Mesendoderm (in vitro differentiated cells): ENCODE results near the gene RCN1.

Source experiments
- DNase-seq: peaks from one replicate; pipeline ENCODE4 v3.0.0; 2013
- H2AK5ac ChIP-seq: 2 replicates; pipeline ENCODE4 v1.6.1; 2013; ENCODE audit warnings: low read length, inconsistent platforms
- H2BK120ac ChIP-seq: 2 replicates; pipeline ENCODE4 v1.6.1; 2013; ENCODE audit warnings: low read depth, mild to moderate bottlenecking, low read length, moderate library complexity, mixed read lengths
- H2BK15ac ChIP-seq: replicated peaks from 2 replicates; pipeline ENCODE4 v1.6.1; 2013; ENCODE audit warnings: low read depth, mild to moderate bottlenecking, moderate library complexity
- H2BK5ac ChIP-seq: 2 replicates; pipeline ENCODE4 v1.6.1; 2013; ENCODE audit warnings: low read length, inconsistent platforms
- H3K18ac ChIP-seq: 2 replicates; pipeline ENCODE4 v1.6.1; 2013; ENCODE audit warnings: mild to moderate bottlenecking, low read length, mixed read lengths
- H3K23ac ChIP-seq: one replicate; pipeline ENCODE4 v1.6.1; 2013; ENCODE audit warnings: low read length
- H3K27ac ChIP-seq: 2 replicates; pipeline ENCODE4 v1.5.1; 2013; ENCODE audit warnings: low read depth, mild to moderate bottlenecking, inconsistent platforms, low read length, moderate library complexity
- H3K27me3 ChIP-seq: 2 replicates; pipeline ENCODE4 v1.6.1; 2013; ENCODE audit warnings: low read length, control low read depth, mild to moderate bottlenecking, inconsistent platforms; ENCODE audit not compliant: insufficient read depth, poor library complexity
- H3K36me3 ChIP-seq: 2 replicates; pipeline ENCODE4 v1.6.1; 2013; ENCODE audit warnings: low read length, inconsistent platforms; ENCODE audit not compliant: control insufficient read depth, insufficient read depth
- H3K4ac ChIP-seq: one replicate; pipeline ENCODE4 v1.6.1; 2013; ENCODE audit warnings: low read depth, mild to moderate bottlenecking, low read length, moderate library complexity
- H3K4me1 ChIP-seq: 2 replicates; pipeline ENCODE4 v1.6.1; 2013; ENCODE audit warnings: low read depth, low read length, inconsistent platforms; ENCODE audit not compliant: control insufficient read depth
- H3K4me2 ChIP-seq: 2 replicates; pipeline ENCODE4 v1.6.1; 2013; ENCODE audit warnings: low read length
- H3K4me3 ChIP-seq: 2 replicates; pipeline ENCODE4 v1.5.1; 2013; ENCODE audit warnings: mild to moderate bottlenecking, low read length
- H3K56ac ChIP-seq: one replicate; pipeline ENCODE4 v1.6.1; 2013; ENCODE audit warnings: low read length
- H3K79me1 ChIP-seq: 2 replicates; pipeline ENCODE4 v1.6.1; 2013; ENCODE audit warnings: low read length, inconsistent platforms
- H3K79me2 ChIP-seq: 2 replicates; pipeline ENCODE4 v1.6.1; 2013; ENCODE audit warnings: mild to moderate bottlenecking, low read length; ENCODE audit not compliant: control insufficient read depth, insufficient read depth
- H3K9ac ChIP-seq: 2 replicates; pipeline ENCODE4 v1.6.1; 2013; ENCODE audit warnings: low read length, inconsistent platforms
- H4K5ac ChIP-seq: one replicate; pipeline ENCODE4 v1.6.1; 2013; ENCODE audit warnings: low read length
- H4K8ac ChIP-seq: one replicate; pipeline ENCODE4 v1.6.1; 2013; ENCODE audit warnings: low read depth, mild to moderate bottlenecking, control low read depth, low read length, moderate library complexity
- WGBS: extraction: QIAGEN DNeasy Blood & Tissue Kit; methylation state at CpG from one replicate; pipeline ENCODE4 v1.1.7; 2013; ENCODE audit warnings: low lambda C conversion rate, missing lambda C conversion rate; ENCODE audit not compliant: insufficient coverage; ENCODE audit errors: extremely low coverage; 5-methylcytosine and 5-hydroxymethylcytosine counted together

RCN1 gene

GRCh38 chr11:32131321-32131720, 40.4 kb downstream of the RCN1 start:
- no peaks in the 10 kb centered on the region for H3K79me1 ChIP-seq
- no peak overlapping the region for H3K4me3 ChIP-seq
- no peak overlapping the region for H3K9ac ChIP-seq
- no peaks in the 10 kb centered on the region for H3K79me2 ChIP-seq
- H2BK120ac ChIP-seq: no peak overlapping the region
- no peak overlapping the region for H3K18ac ChIP-seq
- H3K4me2 ChIP-seq: no peak overlapping the region
- H3K36me3 ChIP-seq: no peaks in the 10 kb centered on the region
- no peaks in the 10 kb centered on the region for H3K4me1 ChIP-seq
- DNase-seq: no peak
- no CpG with 5 or more reads among the region's 3 CpGs for WGBS
- no peak overlapping the region for H3K56ac ChIP-seq
- H2AK5ac ChIP-seq: no peak overlapping the region
- no peak overlapping the region for H4K5ac ChIP-seq
- H3K23ac ChIP-seq: no peak overlapping the region
- H3K4ac ChIP-seq: no peak overlapping the region
- no peaks in the 10 kb centered on the region for H3K27me3 ChIP-seq
- no peak overlapping the region for H2BK5ac ChIP-seq
- H4K8ac ChIP-seq: no peak overlapping the region
- no peak overlapping the region for H2BK15ac ChIP-seq
- no peak overlapping the region for H3K27ac ChIP-seq

- Histone ChIP-seq H3K36me3 (no peaks in the 10 kb centered on the region), H2BK120ac (no peak overlapping the region), H2BK15ac (no peak overlapping the region), H2AK5ac (no peak overlapping the region), H2BK5ac (no peak overlapping the region), H3K79me1 (no peaks in the 10 kb centered on the region), H3K27me3 (no peaks in the 10 kb centered on the region), H3K79me2 (no peaks in the 10 kb centered on the region), H3K4me1 (no peaks in the 10 kb centered on the region), H3K18ac (no peak overlapping the region), H3K4me3 (no peak overlapping the region), H3K27ac (no peak overlapping the region), H3K23ac (no peak overlapping the region), H3K56ac (no peak overlapping the region), H4K5ac (no peak overlapping the region), H3K4me2 (no peak overlapping the region), H3K4ac (no peak overlapping the region), H3K9ac (no peak overlapping the region), H4K8ac (no peak overlapping the region)
- no CpG with 5 or more reads among the region's 3 CpGs for WGBS
- no peak for DNase-seq
Observed at GRCh38 chr11:32136657-32137056, 45.8 kb downstream of the RCN1 start.

GRCh38 chr11:32137263-32137662, 46.4 kb downstream of the RCN1 start:
- Histone ChIP-seq H2BK5ac (no peak overlapping the region), H3K4me2 (no peak overlapping the region), H3K36me3 (no peaks in the 10 kb centered on the region), H2AK5ac (no peak overlapping the region), H3K79me2 (no peaks in the 10 kb centered on the region), H3K4ac (no peak overlapping the region), H3K79me1 (no peaks in the 10 kb centered on the region), H3K4me3 (no peak overlapping the region), H2BK15ac (no peak overlapping the region), H4K8ac (no peak overlapping the region), H3K9ac (no peak overlapping the region), H3K27me3 (no peaks in the 10 kb centered on the region), H3K56ac (no peak overlapping the region), H4K5ac (no peak overlapping the region), H3K18ac (no peak overlapping the region), H3K27ac (no peak overlapping the region), H2BK120ac (no peak overlapping the region), H3K23ac (no peak overlapping the region), H3K4me1 (no peaks in the 10 kb centered on the region)
- peak; percentile 57 for DNase-seq
- WGBS: no CpG with 5 or more reads among the region's 2 CpGs

- Histone ChIP-seq H2AK5ac (no peak overlapping the region), H2BK15ac (no peak overlapping the region), H3K27me3 (no peaks in the 10 kb centered on the region), H3K79me1 (no peaks in the 10 kb centered on the region), H3K23ac (no peak overlapping the region), H3K4me2 (no peak overlapping the region), H3K79me2 (no peaks in the 10 kb centered on the region), H3K27ac (no peak overlapping the region), H3K4ac (no peak overlapping the region), H4K8ac (no peak overlapping the region), H3K36me3 (no peaks in the 10 kb centered on the region), H2BK5ac (no peak overlapping the region), H4K5ac (no peak overlapping the region), H3K56ac (no peak overlapping the region), H2BK120ac (no peak overlapping the region), H3K4me1 (no peaks in the 10 kb centered on the region), H3K18ac (no peak overlapping the region), H3K4me3 (no peak overlapping the region), H3K9ac (no peak overlapping the region)
- DNase-seq: no peak
- no CpG with 5 or more reads among the region's 3 CpGs for WGBS
Observed at GRCh38 chr11:32137869-32138268, 47.0 kb downstream of the RCN1 start.

- H3K79me1 ChIP-seq: no peaks in the 10 kb centered on the region
- H3K27ac ChIP-seq: no peak overlapping the region
- no peak overlapping the region for H4K5ac ChIP-seq
- DNase-seq: no peak
- H3K79me2 ChIP-seq: no peaks in the 10 kb centered on the region
- no peak overlapping the region for H2AK5ac ChIP-seq
- H3K23ac ChIP-seq: no peak overlapping the region
- no peak overlapping the region for H3K4ac ChIP-seq
- H3K9ac ChIP-seq: no peak overlapping the region
- no peaks in the 10 kb centered on the region for H3K4me1 ChIP-seq
- no peak overlapping the region for H3K4me3 ChIP-seq
- no peak overlapping the region for H2BK120ac ChIP-seq
- H3K4me2 ChIP-seq: no peak overlapping the region
- H2BK5ac ChIP-seq: no peak overlapping the region
- no peak overlapping the region for H2BK15ac ChIP-seq
- no peaks in the 10 kb centered on the region for H3K27me3 ChIP-seq
- no CpG with 5 or more reads among the region's 3 CpGs for WGBS
- H3K36me3 ChIP-seq: no peaks in the 10 kb centered on the region
- no peak overlapping the region for H3K18ac ChIP-seq
- H4K8ac ChIP-seq: no peak overlapping the region
- H3K56ac ChIP-seq: no peak overlapping the region
Observed at GRCh38 chr11:32138902-32139301, 48.0 kb downstream of the RCN1 start.

- Histone ChIP-seq H3K4me1 (no peaks in the 10 kb centered on the region), H3K79me2 (no peaks in the 10 kb centered on the region), H4K5ac (no peak overlapping the region), H3K4me2 (no peak overlapping the region), H3K27me3 (no peaks in the 10 kb centered on the region), H2BK15ac (no peak overlapping the region), H3K79me1 (no peaks in the 10 kb centered on the region), H3K4ac (no peak overlapping the region), H3K23ac (no peak overlapping the region), H2AK5ac (no peak overlapping the region), H3K27ac (no peak overlapping the region), H3K18ac (no peak overlapping the region), H3K9ac (no peak overlapping the region), H4K8ac (no peak overlapping the region), H2BK120ac (no peak overlapping the region), H2BK5ac (no peak overlapping the region), H3K36me3 (no peaks in the 10 kb centered on the region), H3K56ac (no peak overlapping the region), H3K4me3 (no peak overlapping the region)
- DNase-seq: peak; percentile 8
- WGBS: no CpG with 5 or more reads among the region's 4 CpGs
Observed at GRCh38 chr11:32139896-32140520, 49.1 kb downstream of the RCN1 start.
